Right renal cortex interstitium (tissue), 3 donors: Measurements from ENCODE around the gene MACROD2. TPM values are rescaled to one million over a fixed set of nuclear protein-coding genes. Genes with fewer than 3 reads are reported as not detected.
"Not testable (repeated sequence)": the region's sequence is repeated elsewhere in the genome, so short reads cannot be mapped to it uniquely, and the experiment has no call there.

ENCODE experiments used
- DNase-seq, 3 donors: peaks; one replicate each; pipeline ENCODE4 v3.0.0-alpha.2; 2013; ENCODE audit warnings: low read depth in 3 of 3, low spot score in 2 of 3
- polyA plus RNA-seq, 3 donors: library from polyadenylated mRNA; unstranded; fragments of 120-200 nt; gene quantifications; one replicate each; pipeline ENCODE4 v1.2.1, GENCODE V29; 2013; ENCODE audit not compliant: insufficient read length in 3 of 3

The MACROD2 gene
- polyA plus RNA-seq, 3 donors: 14.4 to 15.6 (median 14.5) TPM

GRCh38 chr20:14446446-14446845 lies 451.1 kb downstream of the MACROD2 start:
- no peak for DNase-seq

- DNase-seq: no peak
Measured at GRCh38 chr20:14449323-14449722, 454.0 kb downstream of the MACROD2 start.

- no peak for DNase-seq
Measured at GRCh38 chr20:14450256-14450655, 454.9 kb downstream of the MACROD2 start.

GRCh38 chr20:14451458-14451857 lies 456.1 kb downstream of the MACROD2 start:
- no peak for DNase-seq

GRCh38 chr20:14453259-14453658 lies 457.9 kb downstream of the MACROD2 start:
- no peak for DNase-seq

GRCh38 chr20:14454296-14454695 lies 459.0 kb downstream of the MACROD2 start:
- no peak for DNase-seq

- DNase-seq: not testable (repeated sequence)
Measured at GRCh38 chr20:14467104-14467827, 471.9 kb downstream of the MACROD2 start.

- DNase-seq: no peak
Measured at GRCh38 chr20:14470231-14470899, 475.0 kb downstream of the MACROD2 start.

- no peak for DNase-seq
Measured at GRCh38 chr20:14470977-14471661, 475.8 kb downstream of the MACROD2 start.

GRCh38 chr20:14477125-14477524 lies 481.8 kb downstream of the MACROD2 start:
- DNase-seq: no peak

GRCh38 chr20:14478126-14478525 lies 482.8 kb downstream of the MACROD2 start:
- no peak for DNase-seq

- DNase-seq: no peak
Measured at GRCh38 chr20:14481863-14482262, 486.5 kb downstream of the MACROD2 start.

- DNase-seq: no peak
Measured at GRCh38 chr20:14488212-14488611, 492.9 kb downstream of the MACROD2 start.

GRCh38 chr20:14488756-14489479 lies 493.6 kb downstream of the MACROD2 start:
- DNase-seq: no peak

GRCh38 chr20:14489544-14489943 lies 494.2 kb downstream of the MACROD2 start:
- no peak for DNase-seq

- no peak for DNase-seq
Measured at GRCh38 chr20:14491436-14491835, 496.1 kb downstream of the MACROD2 start.

- no peak for DNase-seq
Measured at GRCh38 chr20:14493408-14493807, 498.1 kb downstream of the MACROD2 start.

GRCh38 chr20:14494355-14494754 lies 499.0 kb downstream of the MACROD2 start:
- no peak for DNase-seq

- no peak for DNase-seq
Measured at GRCh38 chr20:14495066-14495465, 499.8 kb downstream of the MACROD2 start.

- no peak for DNase-seq
Measured at GRCh38 chr20:14497004-14497403, 501.7 kb downstream of the MACROD2 start.

- no peak for DNase-seq
Measured at GRCh38 chr20:14498772-14499171, 503.5 kb downstream of the MACROD2 start.
